ENCODE measurements around the gene ABI3BP. TPM values are rescaled to one million over a fixed set of nuclear protein-coding genes. Genes with fewer than 3 reads are reported as not detected.

The ABI3BP gene, protein sequence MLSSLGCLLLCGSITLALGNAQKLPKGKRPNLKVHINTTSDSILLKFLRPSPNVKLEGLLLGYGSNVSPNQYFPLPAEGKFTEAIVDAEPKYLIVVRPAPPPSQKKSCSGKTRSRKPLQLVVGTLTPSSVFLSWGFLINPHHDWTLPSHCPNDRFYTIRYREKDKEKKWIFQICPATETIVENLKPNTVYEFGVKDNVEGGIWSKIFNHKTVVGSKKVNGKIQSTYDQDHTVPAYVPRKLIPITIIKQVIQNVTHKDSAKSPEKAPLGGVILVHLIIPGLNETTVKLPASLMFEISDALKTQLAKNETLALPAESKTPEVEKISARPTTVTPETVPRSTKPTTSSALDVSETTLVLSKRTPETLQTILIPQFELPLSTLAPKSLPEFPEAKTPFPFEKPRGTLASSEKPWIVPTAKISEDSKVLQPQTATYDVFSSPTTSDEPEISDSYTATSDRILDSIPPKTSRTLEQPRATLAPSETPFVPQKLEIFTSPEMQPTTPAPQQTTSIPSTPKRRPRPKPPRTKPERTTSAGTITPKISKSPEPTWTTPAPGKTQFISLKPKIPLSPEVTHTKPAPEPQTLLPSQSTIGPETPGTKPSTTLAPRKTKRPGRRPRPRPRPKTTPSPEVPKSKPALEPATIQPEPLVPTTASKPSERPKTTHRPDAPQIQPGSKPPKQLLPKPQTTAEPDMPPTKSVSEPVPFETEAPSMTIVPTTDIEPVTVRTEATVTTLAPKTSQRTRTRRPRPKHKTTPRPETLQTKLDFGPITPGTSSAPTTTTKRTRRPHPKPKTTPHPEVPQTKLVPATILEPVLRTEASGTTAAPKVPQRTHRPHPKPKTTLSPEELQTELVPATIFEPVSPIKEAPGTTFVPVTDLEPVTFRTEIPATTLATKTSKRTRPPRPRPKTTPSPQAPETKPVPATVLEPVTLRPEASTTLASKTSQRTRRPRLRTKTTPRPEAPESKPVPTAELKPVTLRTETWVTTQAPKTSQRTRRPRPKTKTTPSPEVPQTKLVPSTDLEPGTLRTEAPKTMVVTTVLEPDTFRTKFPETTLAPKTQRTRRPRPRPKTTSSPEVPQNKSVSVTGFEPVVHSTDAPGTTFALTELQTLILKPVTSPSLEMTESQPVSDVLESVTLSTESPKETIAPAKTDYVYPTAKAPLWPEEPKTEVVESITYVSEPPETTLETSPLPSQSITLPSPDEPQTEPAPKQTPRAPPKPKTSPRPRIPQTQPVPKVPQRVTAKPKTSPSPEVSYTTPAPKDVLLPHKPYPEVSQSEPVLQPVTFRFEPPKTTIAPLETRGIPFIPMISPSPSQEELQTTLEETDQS (N-terminal part only)
- total RNA-seq (2021; ENCODE audit: unreplicated experiment) (0.15 TPM), Bru-seq, nascent RNA (percentile 8 among the genes with signal in this experiment), BruChase-seq, experiment 1, labeled RNA remaining after a 6-hour chase (percentile 10 among the genes with signal in this experiment), BruChase-seq, experiment 2, labeled RNA remaining after a 2-hour chase (percentile 13 among the genes with signal in this experiment)
- 0.17 TPM in 1 of 2 replicates, not detected in the other for polyA plus RNA-seq (2012)
- long read RNA-seq = 0 reads

GRCh38 chr3:100993309-100993708 lies at the start of gene ABI3BP:
Gene ABI3BP, minus strand, starts transcription at chr3:100993421. Its CDS starts 37 bp downstream, at chr3:100993384.
- peak within 1 kb of the TSS; percentile 24; the same call in 1 of the 2 replicates for H3K4me2 ChIP-seq (ENCODE audit: low read length)
- POLR2A ChIA-PET = no interaction called here
- intact Hi-C loops (cut with micrococcal nuclease) = no loop called here
- TF ChIP-seq MAX (IDR thresholded peaks at IDR 0.05) = no peak
- TF ChIP-seq FOSL1 (IDR thresholded peaks at IDR 0.05; ENCODE audit: low read depth) = no peak
- TF ChIP-seq, protein P1, sequence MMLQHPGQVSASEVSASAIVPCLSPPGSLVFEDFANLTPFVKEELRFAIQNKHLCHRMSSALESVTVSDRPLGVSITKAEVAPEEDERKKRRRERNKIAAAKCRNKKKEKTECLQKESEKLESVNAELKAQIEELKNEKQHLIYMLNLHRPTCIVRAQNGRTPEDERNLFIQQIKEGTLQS (IDR thresholded peaks at IDR 0.05) = no peak
- TF ChIP-seq SP1 (IDR thresholded peaks at IDR 0.05; ENCODE audit: low read depth) = no peak
- TF ChIP-seq, protein P2, sequence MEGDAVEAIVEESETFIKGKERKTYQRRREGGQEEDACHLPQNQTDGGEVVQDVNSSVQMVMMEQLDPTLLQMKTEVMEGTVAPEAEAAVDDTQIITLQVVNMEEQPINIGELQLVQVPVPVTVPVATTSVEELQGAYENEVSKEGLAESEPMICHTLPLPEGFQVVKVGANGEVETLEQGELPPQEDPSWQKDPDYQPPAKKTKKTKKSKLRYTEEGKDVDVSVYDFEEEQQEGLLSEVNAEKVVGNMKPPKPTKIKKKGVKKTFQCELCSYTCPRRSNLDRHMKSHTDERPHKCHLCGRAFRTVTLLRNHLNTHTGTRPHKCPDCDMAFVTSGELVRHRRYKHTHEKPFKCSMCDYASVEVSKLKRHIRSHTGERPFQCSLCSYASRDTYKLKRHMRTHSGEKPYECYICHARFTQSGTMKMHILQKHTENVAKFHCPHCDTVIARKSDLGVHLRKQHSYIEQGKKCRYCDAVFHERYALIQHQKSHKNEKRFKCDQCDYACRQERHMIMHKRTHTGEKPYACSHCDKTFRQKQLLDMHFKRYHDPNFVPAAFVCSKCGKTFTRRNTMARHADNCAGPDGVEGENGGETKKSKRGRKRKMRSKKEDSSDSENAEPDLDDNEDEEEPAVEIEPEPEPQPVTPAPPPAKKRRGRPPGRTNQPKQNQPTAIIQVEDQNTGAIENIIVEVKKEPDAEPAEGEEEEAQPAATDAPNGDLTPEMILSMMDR (IDR thresholded peaks at IDR 0.05 in 2 of 3, conservative IDR thresholded peaks at IDR 0.05 in 1 of 3; ENCODE audit: borderline replicate concordance in 1 of 3, insufficient read depth in 1 of 3, low read depth in 2 of 3, low read length in 2 of 3) = no peak
- no peak for TF ChIP-seq YY1 (IDR thresholded peaks at IDR 0.05; ENCODE audit: extremely low read depth, insufficient replicate concordance, low read depth, low read length)
- peak within 1 kb of the TSS; percentile 89 for H2AFZ ChIP-seq (ENCODE audit: low read depth, low read length, poor library complexity, severe bottlenecking)
- H3K9me2 ChIP-seq (ENCODE audit: insufficient read depth) = no peaks in the 10 kb centered on the region
- H3K4me3 ChIP-seq (replicated peaks in 1 of 2; ENCODE audit: low read depth in 1 of 2, low read length in 2 of 2) = no peak within 1 kb of the TSS
- RAD21 ChIA-PET (ENCODE audit: low non-redundant PET in 1 of 2, low total read pairs in 2 of 2, uncharacterized antibody in 2 of 2, unreplicated experiment in 2 of 2) = no interaction called here
- no peak within 1 kb of the TSS for H3K27ac ChIP-seq (ENCODE audit: low read depth, low read length)
- H3K4me1 ChIP-seq (ENCODE audit: control insufficient read depth in 1 of 2, insufficient read depth in 2 of 2, low read length in 2 of 2) = 0 out of 4 replicates have a peak, but pooled peaks cover 0 to 5% of the 10 kb centered on the region in 2 experiments
- H4K20me1 ChIP-seq (ENCODE audit: insufficient read depth) = no peaks in the 10 kb centered on the region
- no peaks in the 10 kb centered on the region for H3K9me3 ChIP-seq (ENCODE audit: control insufficient read depth in 1 of 2, insufficient read depth in 1 of 2, low read depth in 1 of 2, low read length in 2 of 2)
- DNase-seq (ENCODE audit: low read depth, low spot score) (peak; percentile 29), ATAC-seq (peak; percentile 99)
- no TSS peak for BruUV-seq (replicated peaks)
- CTCF ChIA-PET = interaction anchor here (1.1 kb wide), 1 partner anchor 77 kb away, joined by 3 read pairs; no protein-coding TSS in a partner anchor
- H3K9ac ChIP-seq (ENCODE audit: low read length) = no peak within 1 kb of the TSS
- H3K27me3 ChIP-seq (ENCODE audit: insufficient read depth, low read length) = no peaks in the 10 kb centered on the region
- no peaks in the 10 kb centered on the region for H3K36me3 ChIP-seq (ENCODE audit: control insufficient read depth in 1 of 2, insufficient read depth in 2 of 2, low read length in 2 of 2)
- no peaks in the 10 kb centered on the region for H3K79me2 ChIP-seq (ENCODE audit: insufficient read depth, low read length)
